ENCODE measurements around the gene ERVH48-1.
A peak's percentile ranks its signal among the peaks of the same experiment; 100 is the strongest.

ERVH48-1 gene

DNA sequence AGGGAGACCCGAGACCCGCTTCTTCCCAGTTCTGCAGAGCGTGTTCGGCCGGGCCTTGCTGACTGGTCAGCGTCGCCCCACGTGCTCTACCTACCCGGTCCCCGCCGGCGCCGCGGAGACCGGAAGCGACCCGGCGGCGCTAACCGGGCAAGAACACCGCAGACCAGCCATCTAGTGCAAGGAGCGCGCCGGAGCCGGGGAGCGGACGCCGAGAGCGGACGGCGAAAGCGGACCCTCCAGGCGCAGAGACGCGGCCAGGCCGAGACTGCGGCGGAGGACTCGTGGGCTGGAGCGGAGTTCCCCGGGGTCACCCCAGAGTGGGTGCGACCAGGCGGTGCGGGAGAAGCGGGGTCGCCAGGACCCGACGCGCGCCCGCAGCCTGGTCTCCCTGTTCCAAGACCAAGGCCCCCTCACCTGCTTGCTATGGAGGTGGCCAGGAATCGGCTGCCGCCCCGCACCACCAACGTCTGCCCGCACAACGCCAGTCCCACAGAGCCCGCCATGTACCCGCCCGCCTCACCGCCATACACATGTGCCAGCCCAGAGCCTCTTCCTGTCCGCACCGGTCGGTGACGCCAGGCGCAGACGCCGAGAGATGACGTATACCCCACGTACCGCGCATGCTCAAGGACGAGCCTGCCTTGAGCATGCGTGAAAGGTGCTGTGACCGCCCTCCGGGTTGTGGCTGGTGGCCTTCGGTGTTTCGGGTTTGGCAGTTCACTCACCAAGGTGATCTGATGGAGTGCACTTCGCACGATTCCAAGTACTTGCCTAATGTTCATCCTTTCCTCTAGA, 46.2 kb downstream of the ERVH48-1 start, which contains the start of gene WDR4 (continued):
- TF ChIP-seq TCF7L2 (IDR thresholded peaks at IDR 0.05; ENCODE audit: borderline replicate concordance, low read depth, low read length) (no peak), ZNF324 (tag by site-specific recombination; IDR thresholded peaks at IDR 0.05) (peak; percentile 71), ZNF48 (tag by site-specific recombination; IDR thresholded peaks at IDR 0.05) (peak; percentile 55; the same call in 1 of the 2 replicates), ZXDB (tag by site-specific recombination; IDR thresholded peaks at IDR 0.05) (peak; percentile 86; the same call in 1 of the 2 replicates), SP3 (tag by site-specific recombination; IDR thresholded peaks at IDR 0.05) (peak; percentile 78), ZBTB8A (tag by site-specific recombination; IDR thresholded peaks at IDR 0.05) (peak; percentile 71), KLF8 (tag by site-specific recombination; IDR thresholded peaks at IDR 0.05) (peak; percentile 82; the same call in 1 of the 2 replicates), ZNF785 (tag by site-specific recombination; IDR thresholded peaks at IDR 0.05) (peak; percentile 89), SCRT2 (tag by site-specific recombination; IDR thresholded peaks at IDR 0.05) (peak; percentile 39; the same call in 1 of the 2 replicates), ZNF837 (tag by site-specific recombination; IDR thresholded peaks at IDR 0.05) (0 out of 2 replicates have a peak, but pooled peaks have one; percentile 81), ZNF10 (tag by site-specific recombination; IDR thresholded peaks at IDR 0.05) (0 out of 2 replicates have a peak, but pooled peaks have one; percentile 14), ZSCAN23 (tag by site-specific recombination; IDR thresholded peaks at IDR 0.05) (peak; percentile 59; the same call in 1 of the 2 replicates), ZSCAN16 (tag by site-specific recombination; IDR thresholded peaks at IDR 0.05) (0 out of 2 replicates have a peak, but pooled peaks have one; percentile 56), YY1 (tag by site-specific recombination; IDR thresholded peaks at IDR 0.05) (peak; percentile 92; the same call in 1 of the 2 replicates), ZFP3 (tag by site-specific recombination; IDR thresholded peaks at IDR 0.05; ENCODE audit: low read depth) (no peak), WT1 (tag by site-specific recombination; IDR thresholded peaks at IDR 0.05) (no peak), ZNF423 (tag by site-specific recombination; IDR thresholded peaks at IDR 0.05) (peak; percentile 57; the same call in 1 of the 2 replicates), MEIS1 (CRISPR knock-in tag; IDR thresholded peaks at IDR 0.05; ENCODE audit: borderline replicate concordance) (0 out of 2 replicates have a peak, but pooled peaks have one; percentile 27), ZNF792 (tag by site-specific recombination; IDR thresholded peaks at IDR 0.05) (no peak), ZNF184 (tag by site-specific recombination; IDR thresholded peaks at IDR 0.05) (no peak), MZF1 (tag by site-specific recombination; IDR thresholded peaks at IDR 0.05; ENCODE audit: borderline replicate concordance) (no peak), ZNF549 (tag by site-specific recombination; IDR thresholded peaks at IDR 0.05) (no peak), ZNF660 (tag by site-specific recombination; IDR thresholded peaks at IDR 0.05) (0 out of 2 replicates have a peak, but pooled peaks have one; percentile 13)
- TF ChIP-seq, protein P1, sequence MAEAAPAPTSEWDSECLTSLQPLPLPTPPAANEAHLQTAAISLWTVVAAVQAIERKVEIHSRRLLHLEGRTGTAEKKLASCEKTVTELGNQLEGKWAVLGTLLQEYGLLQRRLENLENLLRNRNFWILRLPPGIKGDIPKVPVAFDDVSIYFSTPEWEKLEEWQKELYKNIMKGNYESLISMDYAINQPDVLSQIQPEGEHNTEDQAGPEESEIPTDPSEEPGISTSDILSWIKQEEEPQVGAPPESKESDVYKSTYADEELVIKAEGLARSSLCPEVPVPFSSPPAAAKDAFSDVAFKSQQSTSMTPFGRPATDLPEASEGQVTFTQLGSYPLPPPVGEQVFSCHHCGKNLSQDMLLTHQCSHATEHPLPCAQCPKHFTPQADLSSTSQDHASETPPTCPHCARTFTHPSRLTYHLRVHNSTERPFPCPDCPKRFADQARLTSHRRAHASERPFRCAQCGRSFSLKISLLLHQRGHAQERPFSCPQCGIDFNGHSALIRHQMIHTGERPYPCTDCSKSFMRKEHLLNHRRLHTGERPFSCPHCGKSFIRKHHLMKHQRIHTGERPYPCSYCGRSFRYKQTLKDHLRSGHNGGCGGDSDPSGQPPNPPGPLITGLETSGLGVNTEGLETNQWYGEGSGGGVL (tag by site-specific recombination; IDR thresholded peaks at IDR 0.05): peak; percentile 40; the same call in 1 of the 2 replicates
- TF ChIP-seq, protein P2, sequence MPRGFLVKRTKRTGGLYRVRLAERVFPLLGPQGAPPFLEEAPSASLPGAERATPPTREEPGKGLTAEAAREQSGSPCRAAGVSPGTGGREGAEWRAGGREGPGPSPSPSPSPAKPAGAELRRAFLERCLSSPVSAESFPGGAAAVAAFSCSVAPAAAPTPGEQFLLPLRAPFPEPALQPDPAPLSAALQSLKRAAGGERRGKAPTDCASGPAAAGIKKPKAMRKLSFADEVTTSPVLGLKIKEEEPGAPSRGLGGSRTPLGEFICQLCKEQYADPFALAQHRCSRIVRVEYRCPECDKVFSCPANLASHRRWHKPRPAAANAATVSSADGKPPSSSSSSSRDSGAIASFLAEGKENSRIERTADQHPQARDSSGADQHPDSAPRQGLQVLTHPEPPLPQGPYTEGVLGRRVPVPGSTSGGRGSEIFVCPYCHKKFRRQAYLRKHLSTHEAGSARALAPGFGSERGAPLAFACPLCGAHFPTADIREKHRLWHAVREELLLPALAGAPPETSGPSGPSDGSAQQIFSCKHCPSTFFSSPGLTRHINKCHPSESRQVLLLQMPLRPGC (tag by site-specific recombination; IDR thresholded peaks at IDR 0.05): peak; percentile 43; the same call in 1 of the 2 replicates
- TF ChIP-seq, protein P3, sequence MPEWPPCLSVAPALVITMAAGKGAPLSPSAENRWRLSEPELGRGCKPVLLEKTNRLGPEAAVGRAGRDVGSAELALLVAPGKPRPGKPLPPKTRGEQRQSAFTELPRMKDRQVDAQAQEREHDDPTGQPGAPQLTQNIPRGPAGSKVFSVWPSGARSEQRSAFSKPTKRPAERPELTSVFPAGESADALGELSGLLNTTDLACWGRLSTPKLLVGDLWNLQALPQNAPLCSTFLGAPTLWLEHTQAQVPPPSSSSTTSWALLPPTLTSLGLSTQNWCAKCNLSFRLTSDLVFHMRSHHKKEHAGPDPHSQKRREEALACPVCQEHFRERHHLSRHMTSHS (tag by site-specific recombination; IDR thresholded peaks at IDR 0.05): 0 out of 2 replicates have a peak, but pooled peaks have one; percentile 19
- TF ChIP-seq, protein P4, sequence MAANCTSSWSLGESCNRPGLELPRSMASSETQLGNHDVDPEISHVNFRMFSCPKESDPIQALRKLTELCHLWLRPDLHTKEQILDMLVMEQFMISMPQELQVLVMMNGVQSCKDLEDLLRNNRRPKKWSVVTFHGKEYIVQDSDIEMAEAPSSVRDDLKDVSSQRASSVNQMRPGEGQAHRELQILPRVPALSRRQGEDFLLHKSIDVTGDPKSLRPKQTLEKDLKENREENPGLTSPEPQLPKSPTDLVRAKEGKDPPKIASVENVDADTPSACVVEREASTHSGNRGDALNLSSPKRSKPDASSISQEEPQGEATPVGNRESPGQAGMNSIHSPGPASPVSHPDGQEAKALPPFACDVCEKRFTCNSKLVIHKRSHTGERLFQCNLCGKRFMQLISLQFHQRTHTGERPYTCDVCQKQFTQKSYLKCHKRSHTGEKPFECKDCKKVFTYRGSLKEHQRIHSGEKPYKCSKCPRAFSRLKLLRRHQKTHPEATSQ (tag by site-specific recombination; IDR thresholded peaks at IDR 0.05): peak; percentile 92
- TF ChIP-seq, protein P5, sequence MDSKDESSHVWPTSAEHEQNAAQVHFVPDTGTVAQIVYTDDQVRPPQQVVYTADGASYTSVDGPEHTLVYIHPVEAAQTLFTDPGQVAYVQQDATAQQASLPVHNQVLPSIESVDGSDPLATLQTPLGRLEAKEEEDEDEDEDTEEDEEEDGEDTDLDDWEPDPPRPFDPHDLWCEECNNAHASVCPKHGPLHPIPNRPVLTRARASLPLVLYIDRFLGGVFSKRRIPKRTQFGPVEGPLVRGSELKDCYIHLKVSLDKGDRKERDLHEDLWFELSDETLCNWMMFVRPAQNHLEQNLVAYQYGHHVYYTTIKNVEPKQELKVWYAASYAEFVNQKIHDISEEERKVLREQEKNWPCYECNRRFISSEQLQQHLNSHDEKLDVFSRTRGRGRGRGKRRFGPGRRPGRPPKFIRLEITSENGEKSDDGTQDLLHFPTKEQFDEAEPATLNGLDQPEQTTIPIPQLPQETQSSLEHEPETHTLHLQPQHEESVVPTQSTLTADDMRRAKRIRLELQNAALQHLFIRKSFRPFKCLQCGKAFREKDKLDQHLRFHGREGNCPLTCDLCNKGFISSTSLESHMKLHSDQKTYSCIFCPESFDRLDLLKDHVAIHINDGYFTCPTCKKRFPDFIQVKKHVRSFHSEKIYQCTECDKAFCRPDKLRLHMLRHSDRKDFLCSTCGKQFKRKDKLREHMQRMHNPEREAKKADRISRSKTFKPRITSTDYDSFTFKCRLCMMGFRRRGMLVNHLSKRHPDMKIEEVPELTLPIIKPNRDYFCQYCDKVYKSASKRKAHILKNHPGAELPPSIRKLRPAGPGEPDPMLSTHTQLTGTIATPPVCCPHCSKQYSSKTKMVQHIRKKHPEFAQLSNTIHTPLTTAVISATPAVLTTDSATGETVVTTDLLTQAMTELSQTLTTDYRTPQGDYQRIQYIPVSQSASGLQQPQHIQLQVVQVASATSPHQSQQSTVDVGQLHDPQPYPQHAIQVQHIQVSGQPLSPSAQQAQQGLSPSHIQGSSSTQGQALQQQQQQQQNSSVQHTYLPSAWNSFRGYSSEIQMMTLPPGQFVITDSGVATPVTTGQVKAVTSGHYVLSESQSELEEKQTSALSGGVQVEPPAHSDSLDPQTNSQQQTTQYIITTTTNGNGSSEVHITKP (tag by site-specific recombination; IDR thresholded peaks at IDR 0.05): peak; percentile 100
- TF ChIP-seq, protein P6, sequence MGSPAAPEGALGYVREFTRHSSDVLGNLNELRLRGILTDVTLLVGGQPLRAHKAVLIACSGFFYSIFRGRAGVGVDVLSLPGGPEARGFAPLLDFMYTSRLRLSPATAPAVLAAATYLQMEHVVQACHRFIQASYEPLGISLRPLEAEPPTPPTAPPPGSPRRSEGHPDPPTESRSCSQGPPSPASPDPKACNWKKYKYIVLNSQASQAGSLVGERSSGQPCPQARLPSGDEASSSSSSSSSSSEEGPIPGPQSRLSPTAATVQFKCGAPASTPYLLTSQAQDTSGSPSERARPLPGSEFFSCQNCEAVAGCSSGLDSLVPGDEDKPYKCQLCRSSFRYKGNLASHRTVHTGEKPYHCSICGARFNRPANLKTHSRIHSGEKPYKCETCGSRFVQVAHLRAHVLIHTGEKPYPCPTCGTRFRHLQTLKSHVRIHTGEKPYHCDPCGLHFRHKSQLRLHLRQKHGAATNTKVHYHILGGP (tag by site-specific recombination; IDR thresholded peaks at IDR 0.05): no peak

All from HEK293 (cell line).